HEK293 (cell line): ENCODE data around the gene PKD2.

Experiments used
- BCL11A ChIP-seq: fragments of 450-650 bp; formaldehyde crosslinking; IDR thresholded peaks from 2 replicates; pipeline ENCODE4 v1.5.1; 2016; ENCODE audit warnings: low read depth, missing biosample characterization, missing genetic modification characterization
- GLI4 ChIP-seq: fragments of 450-650 bp; formaldehyde crosslinking; IDR thresholded peaks from 2 replicates; pipeline ENCODE4 v1.5.1; 2016; ENCODE audit warnings: missing biosample characterization, missing genetic modification characterization
- OVOL3 ChIP-seq: fragments of 450-650 bp; formaldehyde crosslinking; IDR thresholded peaks from 2 replicates; pipeline ENCODE4 v1.5.1; 2016; ENCODE audit warnings: missing biosample characterization, missing genetic modification characterization
- TCF7L2 ChIP-seq: IDR thresholded peaks from 2 replicates; pipeline ENCODE4 v1.6.1; 2011; ENCODE audit warnings: low read depth, mild to moderate bottlenecking, inconsistent platforms, low read length, moderate library complexity, borderline replicate concordance
- YY1 ChIP-seq: fragments of 450-650 bp; formaldehyde crosslinking; IDR thresholded peaks from 2 replicates; pipeline ENCODE4 v1.5.1; 2018; ENCODE audit warnings: missing biosample characterization, missing genetic modification characterization
- ZNF311 ChIP-seq: fragments of 450-650 bp; formaldehyde crosslinking; IDR thresholded peaks from 2 replicates; pipeline ENCODE4 v1.5.1; 2017; ENCODE audit warnings: missing biosample characterization, missing genetic modification characterization, borderline replicate concordance
- ZNF473 ChIP-seq: fragments of 450-650 bp; formaldehyde crosslinking; IDR thresholded peaks from 2 replicates; pipeline ENCODE4 v1.5.1; 2017; ENCODE audit warnings: missing biosample characterization, missing genetic modification characterization
- ZNF501 ChIP-seq: fragments of 450-650 bp; formaldehyde crosslinking; IDR thresholded peaks from 2 replicates; pipeline ENCODE4 v1.5.1; 2016; ENCODE audit warnings: missing biosample characterization, missing genetic modification characterization
- ZNF530 ChIP-seq: fragments of 450-650 bp; formaldehyde crosslinking; IDR thresholded peaks from 2 replicates; pipeline ENCODE4 v1.5.1; 2016; ENCODE audit warnings: low read depth, missing biosample characterization, missing genetic modification characterization
- ZNF785 ChIP-seq: fragments of 450-650 bp; formaldehyde crosslinking; IDR thresholded peaks from 2 replicates; pipeline ENCODE4 v1.5.1; 2016; ENCODE audit warnings: missing biosample characterization, missing genetic modification characterization
- TF ChIP-seq, protein P1 (sequence below): fragments of 450-650 bp; formaldehyde crosslinking; IDR thresholded peaks from 2 replicates; pipeline ENCODE4 v1.5.1; 2016; ENCODE audit warnings: missing biosample characterization, missing genetic modification characterization
- TF ChIP-seq, protein P2 (sequence below): fragments of 450-650 bp; formaldehyde crosslinking; optimal IDR thresholded peaks from 2 replicates; pipeline ENCODE3; 2016; ENCODE audit warnings: missing biosample characterization, mild to moderate bottlenecking, missing genetic modification characterization
- TF ChIP-seq, protein P3 (sequence below): fragments of 450-650 bp; formaldehyde crosslinking; IDR thresholded peaks from 2 replicates; pipeline ENCODE4 v1.5.1; 2016; ENCODE audit warnings: missing biosample characterization, missing genetic modification characterization

DNA sequence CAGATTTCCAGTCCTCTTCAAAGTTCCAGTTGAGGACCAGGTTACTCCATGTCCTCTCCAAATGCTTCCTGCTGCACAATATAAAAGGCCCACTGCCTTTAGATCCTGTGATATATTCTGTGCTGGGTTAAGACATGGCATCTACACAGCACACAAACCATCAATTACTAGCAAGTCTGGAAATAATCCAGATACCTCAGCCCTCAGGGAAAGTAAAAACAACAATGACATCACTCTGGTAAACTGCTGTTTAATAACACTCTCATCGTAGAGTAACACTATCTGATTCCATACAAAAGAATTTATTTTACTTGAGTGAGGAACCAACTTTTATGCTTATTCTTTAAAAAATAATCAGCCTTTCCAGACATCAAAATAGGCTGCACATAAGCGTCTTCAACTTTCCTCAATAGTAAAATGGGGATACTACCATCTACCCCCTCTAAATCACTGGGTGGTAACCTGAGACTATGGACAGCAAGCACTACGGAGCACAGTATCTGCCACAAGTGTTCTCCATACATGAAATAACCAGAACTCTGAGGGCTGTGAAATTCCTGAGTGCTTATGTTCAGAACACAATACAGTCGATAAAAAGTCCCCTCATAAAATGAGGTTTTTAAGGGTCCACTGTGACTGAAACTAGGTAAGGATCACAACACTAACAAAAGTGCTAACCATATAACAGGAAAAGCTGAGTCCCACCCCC, 97.6 kb downstream of the PKD2 start:
- TF ChIP-seq, protein P1, sequence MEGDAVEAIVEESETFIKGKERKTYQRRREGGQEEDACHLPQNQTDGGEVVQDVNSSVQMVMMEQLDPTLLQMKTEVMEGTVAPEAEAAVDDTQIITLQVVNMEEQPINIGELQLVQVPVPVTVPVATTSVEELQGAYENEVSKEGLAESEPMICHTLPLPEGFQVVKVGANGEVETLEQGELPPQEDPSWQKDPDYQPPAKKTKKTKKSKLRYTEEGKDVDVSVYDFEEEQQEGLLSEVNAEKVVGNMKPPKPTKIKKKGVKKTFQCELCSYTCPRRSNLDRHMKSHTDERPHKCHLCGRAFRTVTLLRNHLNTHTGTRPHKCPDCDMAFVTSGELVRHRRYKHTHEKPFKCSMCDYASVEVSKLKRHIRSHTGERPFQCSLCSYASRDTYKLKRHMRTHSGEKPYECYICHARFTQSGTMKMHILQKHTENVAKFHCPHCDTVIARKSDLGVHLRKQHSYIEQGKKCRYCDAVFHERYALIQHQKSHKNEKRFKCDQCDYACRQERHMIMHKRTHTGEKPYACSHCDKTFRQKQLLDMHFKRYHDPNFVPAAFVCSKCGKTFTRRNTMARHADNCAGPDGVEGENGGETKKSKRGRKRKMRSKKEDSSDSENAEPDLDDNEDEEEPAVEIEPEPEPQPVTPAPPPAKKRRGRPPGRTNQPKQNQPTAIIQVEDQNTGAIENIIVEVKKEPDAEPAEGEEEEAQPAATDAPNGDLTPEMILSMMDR, result no peak
- TF ChIP-seq, protein P2, sequence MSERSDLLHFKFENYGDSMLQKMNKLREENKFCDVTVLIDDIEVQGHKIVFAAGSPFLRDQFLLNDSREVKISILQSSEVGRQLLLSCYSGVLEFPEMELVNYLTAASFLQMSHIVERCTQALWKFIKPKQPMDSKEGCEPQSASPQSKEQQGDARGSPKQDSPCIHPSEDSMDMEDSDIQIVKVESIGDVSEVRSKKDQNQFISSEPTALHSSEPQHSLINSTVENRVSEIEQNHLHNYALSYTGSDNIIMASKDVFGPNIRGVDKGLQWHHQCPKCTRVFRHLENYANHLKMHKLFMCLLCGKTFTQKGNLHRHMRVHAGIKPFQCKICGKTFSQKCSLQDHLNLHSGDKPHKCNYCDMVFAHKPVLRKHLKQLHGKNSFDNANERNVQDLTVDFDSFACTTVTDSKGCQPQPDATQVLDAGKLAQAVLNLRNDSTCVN (tag by site-specific recombination), result no peak
- TF ChIP-seq YY1 (tag by site-specific recombination) (no peak), ZNF473 (tag by site-specific recombination) (no peak), ZNF501 (tag by site-specific recombination) (no peak), ZNF530 (tag by site-specific recombination) (no peak), ZNF785 (no peak), ZNF311 (tag by site-specific recombination) (no peak), GLI4 (tag by site-specific recombination) (no peak), OVOL3 (tag by site-specific recombination) (no peak), BCL11A (no peak), TCF7L2 (no peak)
- TF ChIP-seq, protein P3, sequence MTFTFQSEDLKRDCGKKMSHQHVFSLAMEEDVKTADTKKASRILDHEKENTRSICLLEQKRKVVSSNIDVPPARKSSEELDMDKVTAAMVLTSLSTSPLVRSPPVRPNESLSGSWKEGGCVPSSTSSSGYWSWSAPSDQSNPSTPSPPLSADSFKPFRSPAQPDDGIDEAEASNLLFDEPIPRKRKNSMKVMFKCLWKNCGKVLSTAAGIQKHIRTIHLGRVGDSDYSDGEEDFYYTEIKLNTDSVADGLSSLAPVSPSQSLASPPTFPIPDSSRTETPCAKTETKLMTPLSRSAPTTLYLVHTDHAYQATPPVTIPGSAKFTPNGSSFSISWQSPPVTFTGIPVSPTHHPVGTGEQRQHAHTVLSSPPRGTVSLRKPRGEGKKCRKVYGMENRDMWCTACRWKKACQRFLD (tag by site-specific recombination), result no peak
